NCI-H526 treated with DMSO at 0.1 percent for 48 hours (cell line): ENCODE results near the gene MGMT.

ENCODE experiments used
- DNase-seq: peaks from one replicate; lab custom pipeline; 2025; lab: John Stamatoyannopoulos, UW

Gene MGMT

DNA sequence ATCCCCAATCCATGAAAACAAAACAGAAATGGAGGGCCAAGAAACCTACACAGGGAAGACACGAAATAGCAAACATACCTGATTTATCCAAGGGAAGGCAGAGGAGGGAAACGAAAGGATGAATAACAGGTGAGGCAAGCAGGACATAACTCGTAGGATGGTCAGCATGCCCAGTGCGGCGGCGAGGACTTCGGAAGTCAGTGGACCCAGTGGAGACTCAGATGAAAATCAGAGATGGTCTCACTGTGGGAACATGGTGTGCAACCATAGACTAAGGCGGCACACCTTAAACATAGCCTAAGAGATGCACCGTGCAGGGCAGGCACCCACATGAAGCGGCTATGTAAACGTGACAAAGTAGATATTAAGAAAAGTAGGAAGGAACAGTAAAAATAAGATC is 157.5 kb downstream of the MGMT start:
- no peak for DNase-seq

DNA sequence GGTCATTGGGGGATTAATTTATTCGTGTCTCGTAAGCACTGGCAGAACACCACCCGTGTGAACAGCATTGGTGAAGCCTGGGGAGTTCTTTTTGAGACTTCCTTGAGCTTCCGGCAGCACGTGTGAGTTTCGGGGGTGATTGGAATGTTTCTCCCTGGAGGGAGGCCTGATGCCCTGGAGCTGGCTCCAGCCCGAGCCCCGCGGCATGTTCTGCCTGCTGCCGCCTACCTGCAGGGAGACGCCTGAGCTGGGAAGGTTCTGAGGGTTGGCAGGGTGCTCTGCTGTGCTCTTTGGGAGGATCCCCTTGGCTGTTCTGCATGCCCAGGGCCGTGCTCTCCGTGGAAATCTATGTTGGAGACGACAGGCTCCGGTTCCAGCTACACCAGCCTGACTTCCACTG is 159.3 kb downstream of the MGMT start:
- no peak for DNase-seq

DNA sequence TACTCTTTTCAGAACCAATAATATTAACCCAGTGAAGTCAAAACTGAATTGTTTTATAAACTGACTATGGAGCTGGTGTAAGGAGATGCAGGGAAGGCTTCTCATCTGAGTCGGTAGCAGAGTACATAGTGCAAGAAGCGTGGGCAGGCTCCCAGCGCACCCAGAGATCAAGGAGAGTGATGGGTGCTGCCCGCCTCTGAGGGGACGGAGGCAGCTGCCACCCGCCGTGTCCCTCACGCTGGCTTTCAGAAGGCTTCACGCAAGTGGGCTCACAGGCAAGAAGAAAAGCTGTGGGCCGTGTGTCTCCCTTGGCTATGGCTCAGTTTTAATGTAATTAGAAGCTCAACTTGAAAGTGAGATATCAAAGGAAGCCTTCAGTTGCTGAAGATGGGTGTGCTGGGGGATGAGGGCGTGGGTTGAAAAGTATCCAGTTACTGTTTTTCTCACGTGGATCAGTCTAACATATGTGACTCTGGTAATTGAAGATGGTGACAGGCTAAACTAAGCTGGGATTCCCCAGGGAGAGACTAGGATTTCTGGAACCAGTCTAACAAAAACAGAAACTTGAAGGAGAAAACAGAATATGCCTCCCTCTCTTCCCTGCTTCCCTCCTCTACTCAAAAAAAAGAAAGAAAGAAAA is 159.9 kb downstream of the MGMT start:
- peak; percentile 4 for DNase-seq

DNA sequence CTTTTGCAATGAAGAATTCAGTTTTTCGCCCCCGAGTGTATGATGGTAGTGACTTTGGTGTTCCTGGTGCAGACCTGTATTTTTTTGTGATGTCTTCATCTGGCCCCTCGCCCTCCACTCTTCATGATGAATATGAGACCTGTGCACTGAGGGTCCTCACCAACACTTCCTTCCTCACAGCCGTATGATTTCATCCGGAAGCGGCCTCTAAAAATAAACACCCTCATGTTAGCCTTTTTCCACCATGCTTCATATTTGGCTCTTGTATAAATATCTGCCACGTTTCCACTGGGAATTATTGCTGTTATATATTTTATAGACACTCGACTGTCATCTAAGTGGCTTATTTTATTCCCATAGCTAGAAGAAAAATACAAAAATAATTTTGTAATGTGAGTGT is 160.4 kb downstream of the MGMT start:
- no peak for DNase-seq

DNA sequence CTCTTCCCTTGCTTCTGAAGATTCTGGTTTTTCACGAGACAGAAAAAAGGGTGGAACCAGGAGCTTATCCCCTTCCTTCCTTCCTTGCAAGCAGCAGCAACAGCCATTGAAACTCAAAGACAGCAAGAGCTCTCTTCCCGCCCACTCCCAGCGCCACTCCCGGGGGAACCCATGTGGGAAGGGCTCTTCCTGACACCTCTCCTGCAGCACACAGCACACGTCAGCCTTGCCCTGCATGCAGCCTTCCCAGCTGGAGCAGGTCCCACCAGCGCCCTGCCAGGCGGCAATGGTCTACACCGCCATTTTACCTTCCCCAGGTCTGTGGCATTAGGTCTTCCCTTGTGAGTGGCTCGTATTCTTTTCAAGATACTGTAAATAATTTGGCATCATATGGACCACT is 161.8 kb downstream of the MGMT start:
- DNase-seq: no peak

DNA sequence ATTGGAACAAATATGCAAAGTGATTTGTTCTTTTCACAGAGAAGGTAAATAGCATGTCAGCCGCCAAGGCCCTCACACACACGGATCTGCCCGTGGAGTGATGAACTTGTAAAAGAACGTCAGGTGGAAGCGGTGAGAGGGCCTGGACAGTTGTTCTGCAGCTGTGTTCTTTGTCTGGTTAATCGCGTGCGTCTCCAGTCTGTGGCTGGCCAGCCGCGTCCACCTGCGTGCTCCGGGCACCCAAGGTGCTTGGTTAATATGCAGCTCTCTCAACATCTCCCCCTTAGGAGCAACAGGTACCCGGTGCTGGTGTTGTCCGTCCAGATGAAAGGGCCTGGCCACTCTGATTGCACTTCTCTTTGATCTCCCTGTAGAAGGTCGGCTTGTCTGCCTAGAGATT is 162.9 kb downstream of the MGMT start:
- no peak for DNase-seq

DNA sequence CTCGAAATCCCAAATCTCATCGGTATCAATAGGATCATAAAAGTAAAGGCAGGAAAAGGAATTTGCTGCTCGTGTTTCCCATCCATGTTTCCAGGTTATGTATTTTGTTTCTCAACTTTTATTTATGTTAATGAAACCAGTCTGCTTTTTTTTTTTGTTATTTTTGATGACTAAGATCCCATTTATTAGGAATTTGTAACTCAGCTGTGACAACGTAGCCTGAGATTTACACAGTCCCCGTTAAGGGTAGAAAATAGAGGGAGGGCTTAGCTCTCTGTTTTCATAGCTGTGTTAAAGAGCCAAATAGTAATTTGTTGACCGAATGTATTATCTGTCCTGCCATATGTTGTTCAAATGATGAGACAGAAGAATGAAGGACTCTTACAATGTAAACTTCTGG is 164.0 kb downstream of the MGMT start:
- no peak for DNase-seq

DNA sequence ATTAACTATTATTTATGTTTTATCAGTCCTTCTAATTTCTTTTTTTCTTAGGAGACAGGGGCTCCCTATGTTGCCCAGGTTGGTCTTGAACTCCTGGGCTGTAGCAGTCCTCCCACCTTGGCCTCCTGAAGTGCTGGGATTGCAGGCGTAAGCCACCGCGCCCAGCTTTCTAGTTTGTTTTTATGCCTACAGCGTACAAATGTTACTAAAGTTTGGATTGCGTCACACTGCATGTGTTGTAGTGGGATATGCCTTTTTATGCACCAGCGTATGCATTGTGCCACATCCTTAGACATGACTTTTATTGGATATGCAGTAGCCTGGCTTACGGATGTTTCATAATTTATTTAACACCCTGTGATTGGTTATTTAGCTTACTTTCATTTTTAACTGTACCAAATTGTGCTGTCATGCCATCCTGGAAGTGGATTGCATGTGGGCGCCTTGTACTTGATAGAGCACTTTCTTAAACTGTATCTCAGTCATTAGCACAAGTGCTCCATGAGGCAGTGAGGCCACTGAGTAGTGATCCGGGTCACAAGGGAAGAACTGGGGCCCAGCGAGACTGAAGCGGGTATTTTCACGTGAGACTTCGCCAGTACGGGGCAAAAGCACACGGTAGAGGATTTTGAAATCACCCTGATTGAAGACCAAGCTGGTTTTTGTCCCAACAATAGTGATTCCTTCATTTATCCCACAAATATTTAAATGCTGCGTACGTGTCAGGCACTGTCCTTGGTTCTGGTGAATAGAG is 165.0 kb downstream of the MGMT start:
- no peak for DNase-seq

DNA sequence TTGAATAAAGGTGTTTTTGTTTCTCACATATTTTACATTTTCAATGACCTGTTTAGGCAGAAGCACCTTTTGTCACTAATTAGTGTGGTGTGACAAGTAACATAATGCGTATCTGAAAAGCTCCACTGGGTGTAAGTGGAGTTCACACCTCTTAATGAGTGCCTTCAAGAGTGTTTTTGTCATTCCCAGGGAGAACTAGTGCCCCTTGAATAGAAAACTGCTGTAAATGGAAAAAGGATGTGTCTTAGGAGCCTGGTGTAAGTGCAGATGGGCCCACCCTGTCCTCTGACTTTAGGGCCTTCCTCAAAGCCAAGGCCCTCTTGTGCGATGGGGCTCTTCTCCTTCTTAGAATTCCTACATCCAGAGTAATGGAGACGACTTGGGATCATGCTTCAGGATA is 170.0 kb downstream of the MGMT start:
- DNase-seq: no peak

DNA sequence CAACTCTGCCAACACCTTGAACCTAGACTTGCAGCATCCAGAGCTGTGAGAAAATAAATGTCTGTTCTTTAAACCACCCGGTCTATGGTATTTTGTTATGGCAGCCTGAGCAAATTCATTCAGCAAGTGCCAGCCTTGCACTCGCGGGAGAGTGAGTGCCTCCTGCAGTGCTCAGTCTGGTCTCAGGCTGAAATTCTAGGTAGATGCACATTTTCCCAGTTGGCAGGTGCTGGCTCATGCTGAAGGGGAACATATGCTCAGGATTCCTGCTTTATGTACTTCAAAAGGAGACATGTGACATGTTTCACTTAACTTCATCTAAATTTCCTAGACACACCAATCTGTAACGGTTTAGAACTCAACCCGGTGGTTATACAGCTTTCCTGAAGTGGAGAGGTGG is 170.8 kb downstream of the MGMT start:
- DNase-seq: no peak

DNA sequence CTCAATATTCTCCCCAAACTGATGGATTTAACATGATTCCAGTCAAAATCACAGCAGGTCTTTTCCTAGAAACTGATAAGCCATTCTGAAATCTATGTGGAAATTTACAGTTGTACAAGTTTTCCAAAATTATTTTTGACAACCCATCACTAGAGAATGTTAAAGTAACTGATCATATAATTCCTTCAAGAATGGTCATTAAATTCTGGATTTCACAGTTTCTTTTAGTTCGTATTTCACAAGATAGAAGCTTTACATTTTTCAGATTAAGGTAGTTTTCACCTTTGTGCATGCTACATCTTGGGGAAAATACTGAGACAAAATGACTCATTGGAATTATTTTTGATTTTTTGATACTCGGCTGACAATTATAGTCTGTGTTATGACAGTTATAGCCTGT is 174.3 kb downstream of the MGMT start:
- DNase-seq: no peak

DNA sequence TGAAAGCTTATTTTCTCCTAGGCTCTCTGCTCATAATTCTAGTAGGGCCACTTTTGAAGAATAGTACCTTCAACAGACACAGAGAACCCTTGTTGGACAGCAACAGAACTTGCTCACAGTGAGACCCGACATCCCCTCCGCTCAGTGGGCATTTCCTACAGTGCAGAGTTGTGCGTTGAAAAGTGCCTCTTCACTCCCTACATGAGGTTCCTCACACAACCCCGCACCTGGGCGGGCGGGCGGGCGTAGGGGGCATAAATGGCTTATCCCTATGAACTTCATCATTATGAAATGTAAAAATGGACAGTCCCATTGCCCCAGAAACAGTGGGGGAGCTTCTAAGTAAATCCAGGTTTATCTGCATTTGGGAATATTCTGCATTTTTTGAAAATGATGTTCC is 174.9 kb downstream of the MGMT start:
- peak; percentile 83 for DNase-seq

DNA sequence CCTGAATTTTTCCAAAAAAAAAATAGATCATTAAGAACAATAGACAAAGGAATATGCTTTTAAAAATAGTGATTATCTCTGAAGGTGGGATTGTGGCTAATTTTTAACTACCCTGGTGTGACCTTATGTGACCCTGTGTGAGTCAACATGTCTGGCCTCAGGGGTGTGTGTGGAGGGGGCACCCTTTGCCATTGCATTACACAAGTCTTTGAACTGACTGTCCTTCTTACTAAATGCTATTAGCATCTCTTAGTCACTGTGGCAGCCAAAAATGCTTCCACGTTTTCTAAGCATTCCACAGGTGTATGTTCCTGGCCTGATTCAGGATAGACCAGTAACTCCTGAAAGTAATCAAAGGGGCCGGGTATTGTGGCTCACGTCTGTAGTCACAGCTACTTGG is 175.4 kb downstream of the MGMT start:
- DNase-seq: no peak

DNA sequence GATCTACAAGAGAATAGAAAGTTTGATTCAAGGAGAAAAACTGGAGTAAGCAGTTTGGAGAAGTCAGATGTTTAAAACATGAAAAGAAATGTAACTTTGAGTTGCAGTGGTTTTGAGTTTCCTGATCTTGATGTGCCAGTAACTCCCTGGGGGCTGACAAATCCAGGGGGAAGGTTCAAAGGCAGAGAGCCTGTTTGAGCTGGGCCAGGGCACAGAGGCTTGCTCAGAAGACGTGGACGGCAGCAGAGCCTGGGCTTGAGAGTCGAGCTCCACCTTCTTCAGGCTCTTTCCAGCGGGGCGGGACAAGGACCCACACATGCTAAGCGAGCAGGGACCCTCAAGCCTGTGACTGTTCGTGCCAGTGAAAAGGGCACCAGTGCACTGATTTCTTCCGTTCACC is 176.2 kb downstream of the MGMT start:
- DNase-seq: no peak

DNA sequence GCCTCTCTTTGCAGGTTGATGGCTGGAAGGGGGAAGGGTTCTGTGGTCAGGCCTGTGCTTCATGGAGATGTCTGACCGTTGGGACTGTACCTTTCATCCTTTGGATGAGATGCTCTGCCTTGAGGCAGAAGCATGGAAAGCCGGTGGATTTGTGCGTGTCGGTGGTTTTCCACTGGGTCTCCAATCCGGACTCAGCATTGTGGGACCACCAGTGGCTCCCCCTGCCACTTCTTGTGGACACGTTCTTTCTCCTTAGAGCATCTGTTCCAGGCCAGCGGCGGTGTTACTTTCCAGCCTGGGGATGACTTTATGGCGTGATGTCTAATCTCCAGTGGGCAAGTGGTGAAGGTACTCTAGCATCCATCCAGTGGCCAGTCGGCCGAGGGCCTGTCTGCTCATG is 178.4 kb downstream of the MGMT start:
- DNase-seq: no peak

DNA sequence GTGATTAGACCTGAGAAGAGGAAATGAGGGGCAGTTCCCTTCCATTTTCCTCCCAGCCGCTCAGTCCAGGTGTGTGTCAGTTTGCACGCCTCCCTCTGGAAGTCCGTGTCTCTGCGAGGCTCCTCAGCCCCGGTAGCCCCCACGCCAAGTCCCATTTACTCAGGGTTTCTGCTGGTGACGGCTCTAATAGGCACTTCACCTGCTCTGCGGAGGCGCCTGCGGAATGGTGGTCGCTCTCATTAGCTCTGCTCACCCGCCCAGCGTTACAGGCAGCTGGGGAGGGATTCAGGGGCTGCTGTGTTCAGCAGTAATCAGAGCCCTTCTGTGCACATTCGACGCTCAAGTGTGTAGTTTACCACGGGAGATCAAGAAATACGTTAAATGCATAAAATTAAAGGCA is 179.9 kb downstream of the MGMT start:
- no peak for DNase-seq

DNA sequence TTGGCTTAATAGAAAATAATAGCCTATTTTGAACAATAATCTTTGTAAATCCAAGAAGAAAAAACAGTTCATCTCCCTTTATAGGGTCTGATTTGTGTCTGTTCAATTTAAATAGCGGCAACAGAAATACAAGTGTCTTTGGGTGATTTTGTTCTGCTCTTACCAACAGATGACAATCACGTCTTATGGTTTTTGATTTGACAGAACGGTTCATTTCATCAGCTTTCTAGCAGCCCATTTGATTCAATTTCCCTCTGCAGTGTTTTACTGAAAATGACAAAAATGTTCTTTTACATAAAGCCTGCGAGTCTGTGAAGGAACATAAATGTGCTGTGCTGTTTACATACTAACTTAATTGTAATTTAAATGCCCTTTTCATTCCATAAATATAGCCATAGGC is 180.5 kb downstream of the MGMT start:
- DNase-seq: no peak

DNA sequence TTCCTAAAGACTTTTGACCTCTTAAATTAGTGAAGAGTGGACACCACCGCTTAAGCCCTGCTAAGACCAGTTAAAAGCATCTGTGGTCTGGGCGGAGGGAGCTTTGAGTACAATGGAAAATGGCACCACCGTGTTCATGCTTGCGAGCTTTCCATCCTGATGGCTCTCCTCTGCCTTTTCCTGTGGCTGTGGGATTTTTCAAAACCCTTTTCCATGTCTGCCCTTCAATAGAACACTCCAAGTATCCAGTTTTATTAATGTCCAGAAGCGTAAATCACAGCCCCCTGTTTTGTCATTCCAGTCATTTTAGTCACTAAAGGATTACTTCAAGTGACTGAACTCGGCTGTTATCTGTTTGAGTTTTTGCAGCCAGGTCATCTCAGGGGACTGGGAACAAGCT is 181.8 kb downstream of the MGMT start:
- no peak for DNase-seq

DNA sequence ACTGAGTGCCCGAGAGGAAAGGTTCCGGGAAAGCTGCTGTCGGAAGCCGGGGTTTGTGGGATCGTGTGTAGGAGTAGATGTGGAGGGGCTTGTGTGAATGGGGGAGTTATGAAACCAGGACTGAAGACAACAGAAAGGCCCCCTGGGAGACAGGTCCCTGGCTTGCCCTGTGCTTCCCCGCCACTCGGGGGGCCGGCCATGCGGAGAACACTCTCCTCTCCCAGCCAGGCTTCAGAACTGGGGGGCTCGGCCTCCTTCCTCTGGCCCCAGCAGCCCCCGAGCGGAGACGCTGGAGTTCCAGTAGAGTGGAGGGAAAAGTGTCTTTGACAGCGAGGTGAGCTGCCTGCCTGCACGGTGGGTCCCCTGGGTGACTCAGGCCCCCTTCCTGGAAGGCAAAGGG is 185.0 kb downstream of the MGMT start:
- no peak for DNase-seq

DNA sequence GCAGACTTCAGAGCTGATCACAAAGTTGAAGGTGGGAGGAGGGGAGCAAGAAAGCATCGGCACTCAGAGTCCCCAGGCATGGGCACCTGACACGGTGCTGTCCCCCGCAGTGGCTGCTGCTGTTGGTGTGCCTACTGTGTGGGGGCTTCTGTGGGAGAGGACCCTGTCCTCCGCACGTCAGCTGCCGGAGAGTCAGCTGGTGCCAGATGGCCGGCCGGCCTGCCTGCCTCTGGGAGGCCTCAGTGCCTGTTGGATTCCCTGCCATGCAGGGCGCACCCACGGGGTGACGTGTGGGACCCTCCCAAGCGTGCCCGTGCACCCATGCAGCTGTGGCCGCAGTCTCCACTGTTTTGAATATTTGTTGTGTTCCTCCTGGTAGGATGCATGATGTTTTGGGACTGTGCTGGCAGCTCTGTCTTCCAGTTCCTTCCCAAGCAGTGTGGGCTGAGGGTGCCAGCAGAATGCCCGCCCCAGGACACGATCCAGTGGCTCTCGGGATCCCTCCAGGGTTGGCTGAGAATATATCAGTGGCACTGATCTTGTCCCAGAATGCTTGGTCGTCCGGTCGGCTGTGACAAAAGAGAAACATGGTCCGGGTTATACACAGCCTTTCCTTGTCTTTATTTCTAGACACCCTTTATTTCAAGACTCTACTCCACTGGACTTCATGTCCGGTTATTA is 185.6 kb downstream of the MGMT start:
- DNase-seq: no peak

DNA sequence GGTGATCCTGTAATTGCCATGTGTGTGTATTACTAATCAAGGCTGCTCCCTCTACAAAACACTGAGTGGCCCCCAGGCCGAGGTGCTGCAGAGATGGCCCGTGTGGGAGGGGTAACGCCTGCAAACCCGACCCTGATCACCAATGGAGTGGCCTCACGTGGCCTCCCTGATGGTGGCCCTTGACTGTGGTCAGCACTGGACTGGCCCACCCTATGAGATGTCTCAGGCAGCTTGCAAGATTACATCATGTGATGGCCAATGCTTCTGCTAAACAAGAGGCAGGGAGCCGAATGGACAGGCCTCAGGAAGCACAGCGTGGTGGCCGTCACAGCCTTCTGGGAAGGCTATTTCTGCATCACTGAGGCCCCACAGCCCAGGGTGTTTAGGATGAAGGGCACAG is 186.4 kb downstream of the MGMT start:
- no peak for DNase-seq

DNA sequence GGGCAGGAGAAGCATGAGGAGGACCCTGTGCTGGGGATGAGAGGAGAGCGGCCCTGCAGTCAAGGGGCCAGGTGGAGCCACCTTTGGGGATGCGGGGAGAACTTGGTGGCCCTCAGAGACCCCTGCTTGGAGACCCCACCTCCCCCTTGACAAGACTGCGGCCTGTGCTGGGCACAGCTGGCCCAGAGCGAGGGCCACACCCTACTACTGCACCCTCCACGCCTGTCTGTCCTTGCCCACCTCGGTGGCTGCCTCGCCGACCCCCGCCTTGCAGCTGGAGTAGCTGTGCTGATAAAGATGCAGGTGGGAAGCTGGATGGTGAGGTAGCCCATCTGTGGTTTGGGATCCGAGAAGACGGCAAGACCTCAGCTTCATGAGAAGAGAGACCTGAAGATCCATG is 186.8 kb downstream of the MGMT start:
- DNase-seq: no peak

DNA sequence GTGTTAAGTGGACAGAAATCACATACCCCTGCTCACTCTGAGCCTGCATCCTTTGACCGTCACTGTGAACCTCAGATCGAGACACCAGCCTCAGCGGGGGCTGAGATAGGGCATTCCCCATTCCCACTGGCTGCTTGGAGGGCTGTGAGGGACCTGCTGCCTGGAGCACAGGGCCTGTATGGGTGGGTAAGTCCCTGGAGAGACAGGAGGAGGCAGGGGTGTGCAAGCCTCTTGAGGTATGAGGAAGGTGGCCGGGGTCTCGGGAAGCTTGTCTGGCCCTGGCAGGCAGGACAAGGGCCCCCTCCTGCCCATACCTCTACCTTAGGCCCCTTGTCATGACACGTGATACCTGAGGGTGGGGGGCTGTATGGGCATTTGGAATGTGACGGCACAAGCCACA is 187.4 kb downstream of the MGMT start:
- DNase-seq: no peak
